HUES48 (cell line): ENCODE measurements around the gene CTDSP1.

ENCODE experiments used
- H3K27ac ChIP-seq: one replicate; pipeline ENCODE4 v1.7.0; 2013; ENCODE audit warnings: low read depth, low read length, inconsistent platforms
- H3K27me3 ChIP-seq: 2 replicates; pipeline ENCODE4 v1.6.1; 2013; ENCODE audit warnings: mild to moderate bottlenecking, low read length; ENCODE audit not compliant: control insufficient read depth, insufficient read depth
- H3K36me3 ChIP-seq: 2 replicates; pipeline ENCODE4 v1.6.1; 2013; ENCODE audit warnings: low read length; ENCODE audit not compliant: control insufficient read depth, insufficient read depth
- H3K4me1 ChIP-seq: 2 replicates; pipeline ENCODE4 v1.6.1; 2013; ENCODE audit warnings: mild to moderate bottlenecking, low read length; ENCODE audit not compliant: control insufficient read depth, insufficient read depth
- H3K4me3 ChIP-seq: 2 replicates; pipeline ENCODE4 v1.5.1; 2013; ENCODE audit warnings: mild to moderate bottlenecking, low read depth, low read length
- H3K9ac ChIP-seq: 2 replicates; pipeline ENCODE4 v1.6.1; 2013; ENCODE audit warnings: mild to moderate bottlenecking, low read depth, low read length, moderate library complexity
- H3K9me3 ChIP-seq: 2 replicates; pipeline ENCODE4 v1.6.1; 2013; ENCODE audit warnings: low read length; ENCODE audit not compliant: control insufficient read depth, insufficient read depth

The CTDSP1 gene

GRCh38 chr2:218367415-218368149 is 32.1 kb upstream of the CTDSP1 start:
- Histone ChIP-seq H3K9ac (peak overlapping the region; percentile 65; the same call in 1 of the 2 replicates), H3K4me3 (peak overlapping the region; percentile 78), H3K4me1 (0 out of 2 replicates have a peak, but pooled peaks cover 3% of the 10 kb centered on the region), H3K9me3 (no peaks in the 10 kb centered on the region), H3K27ac (peak overlapping the region; percentile 25), H3K27me3 (no peaks in the 10 kb centered on the region), H3K36me3 (no peaks in the 10 kb centered on the region)

- no peaks in the 10 kb centered on the region for H3K36me3 ChIP-seq
Observed at GRCh38 chr2:218368150-218368528, 31.5 kb upstream of the CTDSP1 start.

GRCh38 chr2:218368621-218369153 is 31.0 kb upstream of the CTDSP1 start:
- no peak overlapping the region for H3K27ac ChIP-seq
- no peak overlapping the region for H3K9ac ChIP-seq
- no peaks in the 10 kb centered on the region for H3K27me3 ChIP-seq
- no peaks in the 10 kb centered on the region for H3K9me3 ChIP-seq
- H3K36me3 ChIP-seq, result no peaks in the 10 kb centered on the region
- H3K4me1 ChIP-seq, result 0 out of 2 replicates have a peak, but pooled peaks cover 3% of the 10 kb centered on the region
- no peak overlapping the region; the same call in 1 of the 2 replicates for H3K4me3 ChIP-seq

More at GRCh38 chr2:218368150-218368528, 31.5 kb upstream of the CTDSP1 start:
- H3K9me3 ChIP-seq, result no peaks in the 10 kb centered on the region
- H3K4me1 ChIP-seq, result 0 out of 2 replicates have a peak, but pooled peaks cover 3% of the 10 kb centered on the region
- H3K9ac ChIP-seq, result no peak overlapping the region
- H3K27ac ChIP-seq, result no peak overlapping the region
- no peaks in the 10 kb centered on the region for H3K27me3 ChIP-seq
- peak overlapping the region; percentile 78 for H3K4me3 ChIP-seq

- no peak overlapping the region for H3K9ac ChIP-seq
Observed at GRCh38 chr2:218369330-218369729, 30.3 kb upstream of the CTDSP1 start.

GRCh38 chr2:218370410-218371063 is 29.1 kb upstream of the CTDSP1 start:
- Histone ChIP-seq H3K27ac (no peak overlapping the region), H3K4me3 (no peak overlapping the region), H3K36me3 (no peaks in the 10 kb centered on the region)

More at GRCh38 chr2:218369330-218369729, 30.3 kb upstream of the CTDSP1 start:
- Histone ChIP-seq H3K27ac (no peak overlapping the region), H3K4me1 (0 out of 2 replicates have a peak, but pooled peaks cover 3% of the 10 kb centered on the region), H3K4me3 (no peak overlapping the region), H3K36me3 (no peaks in the 10 kb centered on the region), H3K9me3 (no peaks in the 10 kb centered on the region), H3K27me3 (no peaks in the 10 kb centered on the region)

GRCh38 chr2:218371983-218372350 is 27.7 kb upstream of the CTDSP1 start:
- Histone ChIP-seq H3K9ac (no peak overlapping the region), H3K4me1 (0 out of 2 replicates have a peak, but pooled peaks cover 3% of the 10 kb centered on the region), H3K36me3 (no peaks in the 10 kb centered on the region), H3K27ac (no peak overlapping the region), H3K27me3 (no peaks in the 10 kb centered on the region), H3K9me3 (no peaks in the 10 kb centered on the region), H3K4me3 (no peak overlapping the region)

More at GRCh38 chr2:218370410-218371063, 29.1 kb upstream of the CTDSP1 start:
- no peak overlapping the region for H3K9ac ChIP-seq
- no peaks in the 10 kb centered on the region for H3K27me3 ChIP-seq
- H3K4me1 ChIP-seq, result 0 out of 2 replicates have a peak, but pooled peaks cover 3% of the 10 kb centered on the region
- H3K9me3 ChIP-seq, result no peaks in the 10 kb centered on the region

- no peaks in the 10 kb centered on the region for H3K9me3 ChIP-seq
- no peak overlapping the region for H3K9ac ChIP-seq
- H3K27me3 ChIP-seq, result no peaks in the 10 kb centered on the region
- no peak overlapping the region for H3K4me3 ChIP-seq
- H3K4me1 ChIP-seq, result no peaks in the 10 kb centered on the region
- H3K27ac ChIP-seq, result no peak overlapping the region
- H3K36me3 ChIP-seq, result no peaks in the 10 kb centered on the region
Observed at GRCh38 chr2:218374795-218375194, 24.9 kb upstream of the CTDSP1 start.

GRCh38 chr2:218375212-218375611 is 24.5 kb upstream of the CTDSP1 start:
- H3K4me1 ChIP-seq, result no peaks in the 10 kb centered on the region
- no peak overlapping the region for H3K27ac ChIP-seq
- no peaks in the 10 kb centered on the region for H3K9me3 ChIP-seq
- no peak overlapping the region for H3K4me3 ChIP-seq
- no peaks in the 10 kb centered on the region for H3K36me3 ChIP-seq
- no peaks in the 10 kb centered on the region for H3K27me3 ChIP-seq
- H3K9ac ChIP-seq, result no peak overlapping the region

- Histone ChIP-seq H3K27ac (no peak overlapping the region), H3K27me3 (no peaks in the 10 kb centered on the region), H3K36me3 (no peaks in the 10 kb centered on the region), H3K9me3 (no peaks in the 10 kb centered on the region), H3K4me1 (no peaks in the 10 kb centered on the region), H3K9ac (no peak overlapping the region), H3K4me3 (no peak overlapping the region)
Observed at GRCh38 chr2:218378053-218378452, 21.6 kb upstream of the CTDSP1 start.

GRCh38 chr2:218381916-218382366 is 17.7 kb upstream of the CTDSP1 start, which contains the start of gene SLC11A1:
Gene SLC11A1, plus strand, starts transcription at chr2:218382273. Its CDS starts 96 bp downstream, at chr2:218382369.
- Histone ChIP-seq H3K27me3 (peaks cover 9% of the 10 kb centered on the region), H3K9me3 (no peaks in the 10 kb centered on the region), H3K4me1 (no peaks in the 10 kb centered on the region), H3K36me3 (no peaks in the 10 kb centered on the region), H3K9ac (no peak within 1 kb of the TSS), H3K4me3 (no peak within 1 kb of the TSS), H3K27ac (no peak within 1 kb of the TSS)

GRCh38 chr2:218382785-218383184 is 16.9 kb upstream of the CTDSP1 start:
- H3K4me1 ChIP-seq, result peaks cover 4% of the 10 kb centered on the region; the same call in 1 of the 2 replicates
- H3K27ac ChIP-seq, result no peak overlapping the region
- no peaks in the 10 kb centered on the region for H3K9me3 ChIP-seq
- no peaks in the 10 kb centered on the region for H3K36me3 ChIP-seq
- H3K4me3 ChIP-seq, result no peak overlapping the region
- peaks cover 14% of the 10 kb centered on the region for H3K27me3 ChIP-seq
- no peak overlapping the region for H3K9ac ChIP-seq
